Caco-2 (cell line): ENCODE data around the gene FAM83C. TPM values are rescaled to one million over a fixed set of nuclear protein-coding genes. Genes with fewer than 3 reads are reported as not detected.

Experiments
- BruUV-seq: library from RNA; stranded (reverse); fragments of 400-500 nt; replicated peaks from 2 replicates; lab custom pipeline; 2021; lab: Mats Ljungman, UMichigan
- CTCF ChIA-PET: fragments of 300-600 bp; sonication (Branson Sonifier 250); formaldehyde crosslinking; loops from one replicate; lab custom pipeline; 2022; ENCODE audit warnings: antibody characterized with exemption; lab: Charles Lee
- POLR2A ChIA-PET: fragments of 300-600 bp; sonication (Branson Sonifier 250); formaldehyde crosslinking; loops from one replicate; lab custom pipeline; 2022; ENCODE audit warnings: antibody characterized with exemption; lab: Charles Lee
- DNase-seq, 2 experiments: peaks; one replicate each; pipeline versions ENCODE4 v3.0.0 to v3.0.0-alpha.2; 2020 to 2022
- H3K27me3 ChIP-seq: replicated peaks from 2 replicates; pipeline ENCODE4 v1.6.0; 2011; ENCODE audit warnings: low read length; ENCODE audit not compliant: control insufficient read depth, insufficient read depth
- H3K36me3 ChIP-seq: 2 replicates; pipeline ENCODE4 v1.5.1; 2011; ENCODE audit warnings: low read length; ENCODE audit not compliant: control insufficient read depth, insufficient read depth
- H3K4me1 ChIP-seq: fragments of 250-450 bp; sonication (Bioruptor Pico); 2 replicates; pipeline ENCODE4 v1.5.1; 2020; ENCODE audit warnings: mild to moderate bottlenecking
- H3K4me3 ChIP-seq: 2 replicates; pipeline ENCODE4 v1.5.1; 2011; ENCODE audit warnings: low read depth, mild to moderate bottlenecking, control low read depth, low read length
- H3K9me3 ChIP-seq: fragments of 250-450 bp; sonication (Bioruptor Pico); 2 replicates; pipeline ENCODE4 v1.5.1; 2020; ENCODE audit warnings: mild to moderate bottlenecking, moderate library complexity
- H3K27ac Mint-ChIP-seq: one replicate; pipeline ENCODE4 v1.8.0; 2022; ENCODE audit warnings: mixed read lengths; ENCODE audit not compliant: unreplicated experiment
- H3K27me3 Mint-ChIP-seq: one replicate; pipeline ENCODE4 v1.8.0; 2022; ENCODE audit warnings: mixed read lengths; ENCODE audit not compliant: insufficient read depth, unreplicated experiment
- H3K36me3 Mint-ChIP-seq: one replicate; pipeline ENCODE4 v1.8.0; 2022; ENCODE audit warnings: mild to moderate bottlenecking, mixed read lengths; ENCODE audit not compliant: insufficient read depth, unreplicated experiment
- H3K4me1 Mint-ChIP-seq: one replicate; pipeline ENCODE4 v1.8.0; 2022; ENCODE audit warnings: low read depth, mixed read lengths; ENCODE audit not compliant: unreplicated experiment
- H3K4me3 Mint-ChIP-seq: one replicate; pipeline ENCODE4 v1.8.0; 2022; ENCODE audit warnings: mild to moderate bottlenecking, moderate library complexity, mixed read lengths; ENCODE audit not compliant: unreplicated experiment
- H3K9me3 Mint-ChIP-seq: one replicate; pipeline ENCODE4 v1.8.0; 2022; ENCODE audit warnings: mixed read lengths; ENCODE audit not compliant: unreplicated experiment
- CTCF ChIP-seq, 2 experiments: fragments of 200-600 bp in 1 of 2; IDR thresholded peaks; 1 replicate in 1 of 2; 2 replicates in 1 of 2; pipeline versions ENCODE4 v1.5.1 to v1.8.0; 2011 to 2022; ENCODE audit warnings: antibody characterized with exemption in 1 of 2, control low read depth in 1 of 2, inconsistent platforms in 1 of 2, low read depth in 1 of 2, low read length in 1 of 2, mild to moderate bottlenecking in 1 of 2, moderate library complexity in 1 of 2; ENCODE audit not compliant: insufficient read depth in 1 of 2, severe bottlenecking in 1 of 2, unreplicated experiment in 1 of 2
- intact Hi-C: fragments of 100-400 bp; cut with micrococcal nuclease; formaldehyde crosslinking; loops from one replicate; pipeline ENCODE4 v1.10.0; 2022; ENCODE audit not compliant: unreplicated experiment
- total RNA-seq: library from RNA; stranded (reverse); gene quantifications from 2 replicates; pipeline ENCODE4 v1.2.3, GENCODE V29; 2022

FAM83C gene
- total RNA-seq, 1 experiment from 2014 or later, result not detected

DNA sequence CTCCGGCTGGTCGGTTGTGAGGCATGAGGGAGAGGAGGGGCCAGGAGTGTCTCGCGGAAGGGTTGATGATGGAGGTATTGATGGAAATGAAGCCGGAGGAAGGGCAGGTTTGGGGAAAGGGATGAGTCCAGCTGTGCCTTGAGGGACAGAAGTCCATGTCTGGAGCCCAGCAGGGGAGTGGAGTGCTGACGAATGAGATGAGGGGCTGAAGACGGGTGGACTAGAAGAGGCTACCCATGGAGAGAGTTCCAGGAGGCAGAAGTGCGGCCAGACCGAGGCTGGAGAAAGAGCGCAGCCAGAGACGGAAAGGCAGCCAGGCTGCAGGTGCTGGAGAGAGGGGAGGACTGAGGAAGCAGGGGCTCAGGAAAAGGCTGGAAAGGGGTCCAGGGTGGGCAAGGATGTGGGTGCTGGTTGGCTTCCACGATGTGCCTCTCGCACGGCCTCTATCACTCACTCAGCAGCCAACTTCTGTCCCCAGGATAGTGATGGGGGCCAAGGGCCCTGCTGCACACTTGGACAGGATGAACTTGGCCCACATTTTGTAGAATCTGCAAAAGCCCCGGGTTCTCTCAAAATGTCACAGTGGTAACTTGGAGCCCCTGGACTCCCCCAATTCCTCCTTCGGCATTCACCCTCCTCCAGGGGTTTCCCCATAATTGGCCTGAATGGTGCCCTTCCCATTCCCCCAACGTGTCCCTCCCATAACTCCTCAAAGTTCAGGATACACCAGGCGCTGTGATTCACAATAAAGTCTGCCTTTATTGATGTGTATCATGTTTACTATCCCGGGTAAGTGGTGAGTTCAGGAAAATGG lies 7.0 kb downstream of the FAM83C start:
- Mint-ChIP-seq H3K4me3 (peak overlapping the region; percentile 84), H3K27ac (peak overlapping the region; percentile 87), H3K27me3 (no peaks in the 10 kb centered on the region), H3K36me3 (peaks cover 42% of the 10 kb centered on the region), H3K4me1 (peaks cover 18% of the 10 kb centered on the region), H3K9me3 (no peaks in the 10 kb centered on the region)
- no peaks in the 10 kb centered on the region for H3K27me3 ChIP-seq
- peaks cover 10% of the 10 kb centered on the region for H3K36me3 ChIP-seq
- H3K4me1 ChIP-seq, result peaks cover 28% of the 10 kb centered on the region
- ChIA-PET CTCF (interaction anchor here (0.5 to 4.3 kb wide), 12 partner anchors 16 to 398 kb away, joined by 3 to 37 read pairs (median 5); no protein-coding TSS in a partner anchor), POLR2A (interaction anchor here (0.6 to 2.2 kb wide), 24 partner anchors 7 to 1289 kb away, joined by 3 to 46 read pairs (median 5); partner anchors contain the start of genes CEP250, EDEM2, ERGIC3 and MMP24OS)
- H3K4me3 ChIP-seq, result peak overlapping the region; percentile 95
- H3K9me3 ChIP-seq, result no peaks in the 10 kb centered on the region
- intact Hi-C loops, result loop anchor here (1.0 to 5.0 kb wide), 3 partner anchors 19 to 408 kb away; partner anchors contain the start of gene ACSS2
- no peak for TF ChIP-seq CTCF (IDR thresholded peaks at IDR 0.05; ENCODE audit: insufficient read depth in 1 of 2, low read depth in 1 of 2, low read length in 1 of 2, severe bottlenecking in 1 of 2, unreplicated experiment in 1 of 2)
- BruUV-seq, result TSS peak; percentile 59
- no peak for DNase-seq

GRCh38 chr20:35284267-35284991 lies 7.8 kb downstream of the FAM83C start, which contains the start of gene EIF6:
EIF6 (minus strand) TSS chr20:35284772; CDS start chr20:35284487, 285 bp downstream.
- Mint-ChIP-seq H3K27me3 (no peaks in the 10 kb centered on the region), H3K27ac (peak within 1 kb of the TSS; percentile 87), H3K4me3 (peak within 1 kb of the TSS; percentile 84), H3K9me3 (no peaks in the 10 kb centered on the region), H3K36me3 (peaks cover 49% of the 10 kb centered on the region), H3K4me1 (peaks cover 18% of the 10 kb centered on the region)
- BruUV-seq, result no TSS peak
- TF ChIP-seq CTCF (IDR thresholded peaks at IDR 0.05; ENCODE audit: insufficient read depth in 1 of 2, low read depth in 1 of 2, low read length in 1 of 2, severe bottlenecking in 1 of 2, unreplicated experiment in 1 of 2), result no peak
- no peaks in the 10 kb centered on the region for H3K27me3 ChIP-seq
- POLR2A ChIA-PET, result interaction anchor here (0.6 to 2.2 kb wide), 23 partner anchors 9 to 1289 kb away, joined by 3 to 46 read pairs (median 5); partner anchors contain the start of genes CEP250, EDEM2, ERGIC3 and SPAG4
- peak within 1 kb of the TSS; percentile 95 for H3K4me3 ChIP-seq
- DNase-seq, result peak; percentile 97 to 98
- peaks cover 16% of the 10 kb centered on the region for H3K36me3 ChIP-seq
- CTCF ChIA-PET, result interaction anchor here (0.5 to 2.5 kb wide), 15 partner anchors 11 to 398 kb away, joined by 3 to 25 read pairs (median 5); partner anchors contain the start of gene EDEM2
- intact Hi-C loops, result loop anchor here (1.0 kb wide), 2 partner anchors 20 to 43 kb away; no protein-coding TSS in a partner anchor
- H3K9me3 ChIP-seq, result no peaks in the 10 kb centered on the region
- H3K4me1 ChIP-seq, result peaks cover 28% of the 10 kb centered on the region
